Amniotic stem cell (primary cell): ENCODE results near the gene PCDHGA4.
"Not testable (repeated sequence)": the region's sequence is repeated elsewhere in the genome, so short reads cannot be mapped to it uniquely, and the experiment has no call there.

Experiments used
- DNase-seq: peaks from one replicate; lab custom pipeline; 2025; lab: John Stamatoyannopoulos, UW

The PCDHGA4 gene

DNA sequence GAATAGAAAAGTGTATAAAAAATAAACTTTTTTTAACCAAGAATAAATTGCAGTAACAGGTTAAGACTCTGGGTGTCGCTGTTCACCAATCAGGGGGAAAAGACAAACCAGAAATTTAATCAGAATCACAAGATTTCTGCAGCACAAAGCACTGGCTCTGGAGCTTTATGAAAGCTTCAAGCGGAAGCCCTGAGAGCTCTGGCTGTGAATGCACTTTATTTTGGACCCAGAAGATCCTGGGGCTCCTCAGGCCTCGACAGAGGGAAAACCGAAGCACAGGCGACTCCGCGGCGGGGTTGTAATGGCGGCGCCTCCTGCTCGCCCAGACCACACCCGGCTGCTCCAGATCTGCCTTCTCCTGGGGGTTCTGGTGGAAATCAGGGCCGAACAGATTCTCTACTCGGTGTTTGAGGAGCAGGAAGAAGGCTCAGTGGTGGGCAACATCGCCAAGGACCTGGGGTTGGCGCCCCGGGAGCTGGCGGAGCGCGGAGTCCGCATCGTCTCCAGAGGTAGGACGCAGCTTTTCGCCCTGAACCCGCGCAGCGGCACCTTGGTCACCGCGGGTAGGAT is at the start of gene PCDHGA4:
TSS of gene PCDHGA4 (plus strand) at position 122 of the 570 bp plus-strand sequence. CDS start at position 209, 87 bp downstream.
- no peak for DNase-seq

DNA sequence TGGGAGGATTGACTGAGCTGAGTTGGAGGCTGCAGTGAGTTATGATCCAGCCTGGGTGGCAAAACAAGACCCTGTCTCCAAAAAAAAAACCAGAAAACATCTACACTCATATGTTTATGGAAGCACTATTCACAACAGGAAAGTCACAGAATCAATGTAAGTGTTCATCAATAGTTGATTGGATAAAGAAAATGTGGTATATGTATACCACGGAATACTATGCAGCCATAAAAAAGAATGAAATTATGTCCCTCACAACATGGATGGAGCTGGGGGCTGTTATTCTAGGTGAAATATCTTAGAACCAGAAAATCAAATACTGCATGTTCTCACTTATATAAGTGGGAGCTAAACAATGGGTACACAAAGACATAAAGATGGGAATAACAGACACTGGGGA is 48.2 kb upstream of the PCDHGA4 start:
- DNase-seq, result no peak

DNA sequence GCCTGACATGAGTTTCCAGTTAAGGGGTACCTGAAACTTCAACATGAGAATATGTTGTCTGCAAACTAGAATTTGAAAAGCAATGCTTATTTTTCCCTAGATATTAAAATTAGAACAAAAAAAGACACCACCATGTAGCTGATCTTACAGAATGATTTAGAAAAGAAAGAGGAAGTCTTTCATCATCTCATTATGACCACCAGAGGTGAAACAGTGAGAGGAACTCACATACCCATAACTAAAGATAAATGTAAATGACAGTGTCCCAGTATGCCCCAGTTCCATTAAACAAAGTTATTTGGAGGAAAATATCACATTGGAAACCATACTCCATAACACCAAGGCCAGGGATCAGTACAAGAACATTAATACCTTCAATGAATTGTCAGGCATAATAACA is 41.1 kb upstream of the PCDHGA4 start:
- no peak for DNase-seq

DNA sequence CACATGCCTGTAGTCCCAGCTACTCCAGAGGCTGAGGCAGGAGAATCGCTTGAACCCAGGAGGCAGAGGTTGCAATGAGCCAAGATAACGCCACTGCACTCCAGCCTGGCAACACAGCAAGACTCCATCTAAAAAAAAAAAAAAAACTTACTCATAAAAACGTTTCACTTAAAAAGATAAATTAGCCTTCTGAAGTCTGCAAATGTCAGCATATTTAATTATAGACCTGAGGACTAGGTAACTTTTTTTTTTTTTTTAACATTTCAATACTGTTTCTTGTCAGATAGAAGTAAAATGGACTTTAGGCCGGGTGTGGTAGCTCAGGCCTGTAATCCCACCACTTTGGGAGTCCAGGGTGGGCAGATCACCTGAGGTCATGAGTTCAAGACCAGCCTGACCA is 37.9 kb upstream of the PCDHGA4 start:
- DNase-seq, result not testable (repeated sequence)

DNA sequence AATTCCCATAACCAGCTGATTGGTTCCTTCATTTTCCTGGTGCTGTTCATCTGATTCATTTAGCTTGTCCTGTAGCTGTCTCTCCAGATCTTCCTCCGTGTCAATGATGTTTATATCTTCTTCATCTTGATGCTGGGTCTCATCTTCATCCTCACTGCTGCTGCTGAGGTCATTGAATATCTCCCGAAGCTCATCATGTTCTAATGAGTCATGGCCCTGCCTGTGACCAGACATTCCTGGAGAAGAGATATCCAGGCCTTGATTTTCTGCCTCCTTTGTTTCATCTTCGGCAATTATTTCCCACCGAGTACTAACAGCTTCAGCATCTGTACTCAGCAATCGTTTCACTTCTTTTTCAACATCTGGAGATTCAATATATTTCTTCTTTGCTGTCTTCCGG is 35.6 kb upstream of the PCDHGA4 start:
- no peak for DNase-seq

DNA sequence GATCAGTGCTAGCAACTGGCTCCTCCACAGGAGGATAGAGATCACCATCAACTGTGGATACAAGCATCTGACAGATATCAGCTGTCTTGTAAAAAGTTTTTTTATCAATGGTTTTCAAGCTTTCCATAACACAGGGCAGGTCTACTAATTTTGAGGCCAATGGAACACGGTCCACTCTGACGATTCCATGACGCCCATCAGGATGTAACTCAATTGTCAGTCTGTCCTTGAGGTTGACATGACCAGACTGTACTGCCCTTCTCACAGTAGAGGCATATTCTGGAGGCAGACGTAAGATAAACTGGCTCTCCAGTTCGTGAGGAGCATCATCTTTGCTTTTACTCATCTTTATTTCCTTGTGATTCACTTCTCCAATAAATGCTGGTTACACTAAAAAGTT is 35.1 kb upstream of the PCDHGA4 start:
- no peak for DNase-seq

DNA sequence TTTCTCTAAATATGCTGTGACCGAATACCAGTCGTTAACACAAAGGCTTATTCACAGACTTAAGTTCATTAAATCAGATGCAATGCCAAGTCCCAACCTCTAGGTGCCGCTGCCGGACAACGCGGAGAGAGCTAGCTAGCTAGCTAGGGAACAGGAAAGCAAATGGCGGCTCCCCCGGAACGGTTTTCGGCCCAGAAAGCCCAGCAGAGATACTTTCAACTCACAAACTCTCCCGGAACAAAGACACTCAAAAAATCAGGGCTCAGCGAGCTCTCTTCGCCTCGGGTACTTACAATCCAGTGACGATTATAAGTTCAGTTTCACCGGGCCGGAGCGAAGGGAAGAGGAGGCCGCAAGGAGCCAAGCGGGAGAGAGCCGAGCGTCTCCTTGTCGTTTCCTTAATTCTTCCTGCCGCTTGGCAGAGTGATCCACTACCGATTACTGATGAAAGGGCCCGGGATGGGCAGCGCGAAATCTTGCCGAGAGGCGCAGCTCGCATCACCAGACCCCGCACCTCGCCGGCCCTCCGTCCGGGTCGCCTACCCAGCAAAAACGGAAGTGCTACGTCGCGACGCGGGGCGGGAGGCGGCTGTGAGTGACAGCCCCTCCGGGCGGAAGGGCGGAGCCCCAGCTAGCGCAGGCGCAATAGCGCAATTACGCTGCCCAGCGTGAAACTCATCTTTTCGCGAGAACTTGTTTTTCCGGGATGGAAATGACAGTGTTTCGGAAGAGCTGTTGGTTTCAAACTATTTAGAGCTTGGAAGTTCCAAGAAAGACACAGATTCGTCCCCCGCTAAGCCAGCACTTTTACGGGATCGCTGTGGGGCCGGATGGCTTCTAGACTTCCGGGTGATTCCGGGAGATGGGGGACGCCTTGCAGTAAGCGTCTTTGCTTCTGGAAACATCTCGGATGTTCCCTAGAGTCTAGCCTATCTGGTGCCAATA is 34.3 kb upstream of the PCDHGA4 start, which contains the start of gene TAF7:
TSS of gene TAF7 (minus strand) at position 560 of the 945 bp plus-strand sequence. CDS start 740 bp downstream, outside the sequence.
- peak; percentile 67 for DNase-seq

DNA sequence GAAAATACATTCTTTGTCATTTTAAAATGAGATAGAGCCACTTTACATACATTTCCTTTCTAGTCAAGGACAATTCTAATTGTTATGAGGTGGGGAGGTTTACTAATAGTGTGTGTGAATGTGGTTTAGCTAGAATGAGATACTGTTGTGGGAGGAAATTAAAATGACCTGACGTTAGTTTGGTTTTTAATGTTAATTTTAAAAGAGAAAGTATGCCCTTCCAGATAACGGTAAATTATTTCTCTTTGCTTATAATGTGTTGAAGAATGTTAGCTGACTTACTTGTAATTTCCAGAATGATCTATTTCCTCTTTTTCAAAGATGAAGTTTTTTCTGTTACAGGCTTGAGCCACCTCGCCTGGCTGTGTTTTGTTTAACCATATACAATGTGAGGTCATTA is 32.6 kb upstream of the PCDHGA4 start:
- DNase-seq, result no peak

DNA sequence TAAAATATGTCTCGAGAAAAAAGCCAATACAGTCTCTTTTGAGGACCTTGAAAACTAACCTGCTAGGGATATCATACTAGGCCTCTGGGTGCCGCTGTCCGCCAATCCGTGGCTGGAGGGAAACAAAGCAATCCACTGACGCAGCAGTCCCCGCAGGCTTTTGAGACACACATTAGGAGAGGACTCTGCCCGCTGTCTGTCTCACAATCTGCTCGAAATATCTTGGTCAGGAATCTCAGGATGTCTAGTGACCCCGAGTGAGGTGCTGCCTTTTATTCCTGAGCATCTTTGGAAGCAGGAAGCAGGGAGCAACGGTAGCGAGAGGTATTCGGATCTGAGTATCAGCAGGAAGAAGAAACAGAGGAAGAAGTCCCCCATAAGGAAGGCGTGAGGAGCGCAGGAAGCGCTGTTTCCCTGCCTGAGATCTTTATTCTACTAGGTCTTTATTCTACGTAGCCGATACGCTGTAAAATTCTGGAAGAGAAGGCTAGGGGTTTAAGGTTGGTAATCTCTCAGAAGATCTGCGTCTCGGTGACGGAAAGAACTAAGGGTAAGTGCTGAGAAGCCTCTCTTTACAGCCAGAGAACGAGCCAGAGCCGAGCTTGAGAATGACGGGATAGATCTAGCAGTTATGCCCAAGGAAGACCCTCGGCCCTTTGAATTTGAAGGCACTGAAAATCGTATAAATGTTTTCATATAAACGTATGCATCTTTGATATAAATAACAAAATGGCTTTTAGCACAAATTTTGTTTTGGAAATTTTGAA is 28.6 kb upstream of the PCDHGA4 start:
- DNase-seq, result peak; percentile 23

DNA sequence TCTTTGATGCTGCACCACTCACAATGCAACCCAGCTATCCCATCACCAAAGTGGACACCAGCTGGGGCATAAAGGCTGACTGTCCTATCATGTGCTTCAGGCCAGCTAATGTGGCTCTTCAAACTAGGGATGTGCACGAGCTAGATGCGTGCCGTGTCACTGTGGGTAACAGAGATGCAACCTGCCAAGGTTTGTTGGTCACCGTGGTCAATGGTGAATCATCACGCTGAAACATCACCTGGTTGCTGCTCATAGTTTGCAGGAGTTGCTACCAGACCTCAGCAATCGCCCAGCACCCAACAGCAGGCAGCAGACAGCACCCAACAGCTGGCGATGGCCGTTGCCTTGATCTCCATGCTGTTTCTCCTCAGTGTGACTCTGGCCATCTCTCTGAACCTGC is 26.6 kb upstream of the PCDHGA4 start:
- no peak for DNase-seq

DNA sequence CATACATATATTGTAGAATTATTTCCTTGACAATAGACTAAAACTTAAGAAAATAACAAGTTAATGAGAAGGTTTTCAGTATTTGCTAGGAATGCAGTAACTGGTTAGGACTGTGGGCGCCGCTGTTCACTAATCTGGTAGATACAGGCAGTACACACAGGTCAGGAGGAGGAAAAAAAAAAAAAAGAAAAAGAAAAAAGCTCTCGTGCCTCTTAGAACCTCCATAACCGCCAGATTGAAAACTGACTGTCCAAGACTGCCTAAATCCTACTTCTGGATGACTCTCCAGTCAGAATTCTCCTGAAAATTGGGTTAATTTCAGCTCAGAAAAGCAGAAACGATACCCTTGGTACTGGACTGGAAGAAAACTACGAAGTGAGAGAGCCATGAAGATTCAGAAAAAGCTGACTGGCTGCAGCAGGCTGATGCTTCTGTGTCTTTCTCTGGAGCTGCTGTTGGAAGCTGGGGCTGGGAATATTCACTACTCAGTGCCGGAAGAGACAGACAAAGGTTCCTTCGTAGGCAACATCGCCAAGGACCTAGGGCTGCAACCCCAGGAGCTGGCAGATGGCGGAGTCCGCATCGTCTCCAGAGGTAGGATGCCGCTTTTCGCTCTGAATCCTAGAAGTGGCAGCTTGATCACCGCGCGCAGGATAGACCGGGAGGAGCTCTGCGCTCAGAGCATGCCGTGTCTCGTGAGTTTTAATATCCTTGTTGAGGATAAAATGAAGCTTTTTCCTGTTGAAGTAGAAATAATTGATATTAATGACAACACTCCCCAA is 24.3 kb upstream of the PCDHGA4 start, which contains the start of gene PCDHGA1:
TSS of gene PCDHGA1 (plus strand) at position 216 of the 782 bp plus-strand sequence.
- peak; percentile 2 for DNase-seq

DNA sequence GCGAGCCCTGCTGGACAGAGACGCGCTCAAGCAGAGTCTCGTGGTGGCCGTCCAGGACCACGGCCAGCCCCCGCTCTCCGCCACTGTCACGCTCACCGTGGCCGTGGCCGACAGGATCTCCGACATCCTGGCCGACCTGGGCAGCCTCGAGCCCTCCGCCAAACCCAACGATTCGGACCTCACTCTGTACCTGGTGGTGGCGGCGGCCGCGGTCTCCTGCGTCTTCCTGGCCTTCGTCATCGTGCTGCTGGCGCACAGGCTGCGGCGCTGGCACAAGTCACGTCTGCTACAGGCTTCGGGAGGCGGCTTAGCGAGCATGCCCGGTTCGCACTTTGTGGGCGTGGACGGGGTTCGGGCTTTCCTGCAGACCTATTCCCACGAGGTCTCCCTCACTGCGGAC is 22.2 kb upstream of the PCDHGA4 start:
- DNase-seq, result not testable (repeated sequence)

DNA sequence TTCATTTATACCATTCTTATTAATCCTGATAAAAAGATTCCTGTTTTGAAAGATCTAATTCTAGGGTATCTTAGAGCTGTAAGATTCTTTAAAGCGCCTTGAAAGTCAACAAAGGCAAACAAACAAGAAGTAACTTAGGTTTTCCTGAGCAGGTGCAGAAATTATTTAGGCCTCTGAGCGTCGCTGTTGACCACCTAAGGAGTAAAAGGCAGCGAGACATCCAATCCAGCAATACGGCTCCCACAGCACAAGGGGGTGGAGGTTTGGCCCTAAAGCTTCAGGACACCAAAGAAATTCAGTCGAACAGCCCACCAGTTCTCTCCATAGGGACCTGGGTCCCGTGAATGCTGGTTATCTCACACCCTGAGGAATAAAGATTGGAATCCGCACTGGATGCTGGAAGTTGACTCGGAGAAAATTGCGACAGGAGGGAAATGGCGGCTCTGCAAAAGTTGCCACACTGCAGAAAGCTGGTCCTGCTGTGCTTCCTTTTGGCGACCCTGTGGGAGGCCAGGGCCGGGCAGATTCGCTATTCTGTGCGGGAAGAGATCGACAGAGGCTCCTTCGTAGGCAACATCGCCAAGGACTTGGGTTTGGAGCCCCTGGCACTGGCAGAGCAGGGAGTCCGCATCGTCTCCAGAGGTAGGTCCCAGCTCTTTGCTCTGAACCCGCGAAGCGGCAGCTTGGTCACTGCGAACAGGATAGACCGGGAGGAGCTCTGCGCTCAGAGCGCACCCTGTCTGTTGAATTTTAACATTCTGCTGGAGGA is 16.1 kb upstream of the PCDHGA4 start, which contains the start of gene PCDHGA2:
TSS of gene PCDHGA2 (plus strand) at position 223 of the 769 bp plus-strand sequence.
- no peak for DNase-seq

DNA sequence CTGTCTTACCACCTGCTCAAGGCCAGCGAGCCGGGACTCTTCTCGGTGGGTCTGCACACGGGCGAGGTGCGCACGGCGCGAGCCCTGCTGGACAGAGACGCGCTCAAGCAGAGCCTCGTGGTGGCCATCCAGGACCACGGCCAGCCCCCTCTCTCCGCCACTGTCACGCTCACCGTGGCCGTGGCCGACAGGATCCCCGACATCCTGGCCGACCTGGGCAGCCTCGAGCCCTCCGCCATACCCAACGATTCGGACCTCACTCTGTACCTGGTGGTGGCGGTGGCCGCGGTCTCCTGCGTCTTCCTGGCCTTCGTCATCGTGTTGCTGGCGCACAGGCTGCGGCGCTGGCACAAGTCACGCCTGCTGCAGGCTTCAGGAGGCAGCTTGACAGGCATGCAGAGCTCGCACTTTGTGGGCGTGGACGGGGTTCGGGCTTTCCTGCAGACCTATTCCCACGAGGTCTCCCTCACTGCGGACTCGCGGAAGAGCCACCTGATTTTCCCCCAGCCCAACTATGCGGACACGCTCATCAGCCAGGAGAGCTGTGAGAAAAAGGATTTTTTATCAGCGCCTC is 14.0 kb upstream of the PCDHGA4 start:
- DNase-seq, result not testable (repeated sequence)

DNA sequence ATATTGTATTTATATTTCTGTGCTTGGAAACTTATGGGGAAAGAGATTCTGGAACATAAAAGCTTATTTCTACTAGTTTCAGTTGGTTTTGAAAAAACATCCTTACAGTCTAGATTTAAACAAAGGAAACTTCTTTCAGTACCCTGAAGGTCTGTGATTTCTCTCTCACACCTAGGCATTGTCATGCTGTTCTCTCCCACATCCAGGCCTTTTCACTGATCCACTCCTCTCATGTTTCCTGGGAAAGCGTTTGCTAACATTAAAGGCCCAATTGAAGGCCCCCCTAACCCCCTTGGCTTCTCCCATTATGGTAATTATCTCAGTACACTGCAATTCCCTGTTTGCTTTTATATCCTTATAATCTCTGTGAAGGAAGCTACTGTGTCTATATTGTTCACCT is 12.0 kb upstream of the PCDHGA4 start:
- no peak for DNase-seq

DNA sequence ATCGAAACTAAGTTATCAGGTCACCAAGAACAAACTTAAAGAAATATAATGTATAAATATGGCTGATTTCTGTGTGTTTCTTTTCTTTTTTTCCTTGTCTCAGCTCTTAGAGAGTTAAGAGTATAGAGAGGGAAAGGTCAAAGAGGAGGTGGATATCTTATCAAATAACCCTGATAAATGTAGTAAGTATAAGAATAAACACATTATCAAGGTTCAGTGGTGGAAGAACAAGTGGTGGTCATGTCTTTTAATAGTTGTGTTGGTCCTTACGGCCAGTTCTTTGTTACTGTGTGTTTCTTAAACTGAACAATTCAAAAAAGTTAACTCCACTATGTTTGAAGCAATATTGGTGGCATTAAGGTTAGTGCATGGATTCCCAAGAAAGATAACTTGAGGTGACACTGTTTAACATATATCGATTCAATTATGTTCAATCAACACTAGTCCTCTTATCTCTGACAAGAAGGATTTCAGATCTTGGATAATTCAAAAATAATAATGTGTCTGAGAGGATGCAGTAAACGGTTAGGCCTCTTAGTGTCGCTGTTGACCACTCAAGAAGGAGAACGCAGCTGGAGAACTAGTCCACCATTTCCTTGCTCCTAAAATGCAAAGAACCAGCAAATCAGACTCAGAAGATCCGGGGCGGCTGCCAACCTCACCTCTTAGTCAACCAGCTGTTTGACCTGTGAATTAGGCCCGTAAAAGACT is 11.4 kb upstream of the PCDHGA4 start, which contains the start of gene PCDHGA3:
TSS of gene PCDHGA3 (plus strand) at position 588 of the 711 bp plus-strand sequence. CDS start 205 bp downstream, outside the sequence.
- DNase-seq, result no peak

DNA sequence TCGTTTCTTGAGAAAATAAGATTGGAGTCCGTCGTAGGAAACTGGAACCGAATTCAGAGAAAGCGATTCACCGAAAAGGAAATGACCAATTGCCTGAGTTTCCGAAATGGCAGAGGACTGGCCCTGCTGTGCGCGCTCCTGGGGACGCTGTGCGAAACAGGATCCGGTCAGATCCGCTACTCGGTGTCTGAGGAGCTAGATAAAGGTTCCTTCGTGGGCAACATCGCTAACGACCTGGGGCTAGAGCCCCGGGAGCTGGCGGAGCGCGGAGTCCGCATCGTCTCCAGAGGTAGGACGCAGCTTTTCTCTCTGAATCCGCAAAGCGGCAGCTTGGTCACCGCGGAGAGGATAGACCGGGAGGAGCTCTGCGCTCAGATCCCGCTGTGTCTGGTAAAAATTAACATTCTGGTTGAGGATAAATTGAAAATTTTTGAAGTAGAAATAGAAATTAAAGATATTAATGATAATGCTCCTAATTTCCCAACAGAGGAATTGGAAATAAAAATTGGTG is 10.8 kb upstream of the PCDHGA4 start:
- no peak for DNase-seq

DNA sequence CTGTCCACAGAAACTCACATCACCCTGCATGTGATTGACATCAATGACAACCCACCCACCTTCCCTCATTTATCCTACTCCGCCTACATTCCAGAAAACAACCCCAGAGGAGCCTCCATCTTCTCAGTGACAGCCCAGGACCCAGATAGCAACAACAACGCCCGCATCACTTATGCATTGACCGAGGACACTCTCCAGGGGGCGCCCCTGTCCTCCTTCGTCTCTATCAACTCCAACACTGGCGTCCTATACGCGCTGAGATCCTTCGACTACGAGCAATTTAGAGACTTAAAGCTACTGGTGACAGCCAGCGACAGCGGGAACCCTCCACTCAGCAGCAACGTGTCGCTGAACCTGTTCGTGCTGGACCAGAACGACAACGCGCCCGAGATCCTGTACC is 9.5 kb upstream of the PCDHGA4 start:
- DNase-seq, result no peak

DNA sequence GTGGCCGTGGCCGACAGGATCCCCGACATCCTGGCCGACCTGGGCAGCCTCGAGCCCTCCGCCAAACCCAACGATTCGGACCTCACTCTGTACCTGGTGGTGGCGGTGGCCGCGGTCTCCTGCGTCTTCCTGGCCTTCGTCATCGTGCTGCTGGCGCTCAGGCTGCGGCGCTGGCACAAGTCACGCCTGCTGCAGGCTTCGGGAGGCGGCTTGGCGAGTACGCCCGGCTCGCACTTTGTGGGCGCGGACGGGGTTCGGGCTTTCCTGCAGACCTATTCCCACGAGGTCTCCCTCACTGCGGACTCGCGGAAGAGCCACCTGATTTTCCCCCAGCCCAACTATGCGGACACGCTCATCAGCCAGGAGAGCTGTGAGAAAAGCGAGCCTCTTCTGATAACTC is 8.8 kb upstream of the PCDHGA4 start:
- DNase-seq, result not testable (repeated sequence)
